Measurements from ENCODE around the gene SRL. TPM values are rescaled to one million over a fixed set of nuclear protein-coding genes. Genes with fewer than 3 reads are reported as not detected.

The SRL gene
- total RNA-seq, 1 experiment from 2014 or later, result 0.11 TPM

DNA sequence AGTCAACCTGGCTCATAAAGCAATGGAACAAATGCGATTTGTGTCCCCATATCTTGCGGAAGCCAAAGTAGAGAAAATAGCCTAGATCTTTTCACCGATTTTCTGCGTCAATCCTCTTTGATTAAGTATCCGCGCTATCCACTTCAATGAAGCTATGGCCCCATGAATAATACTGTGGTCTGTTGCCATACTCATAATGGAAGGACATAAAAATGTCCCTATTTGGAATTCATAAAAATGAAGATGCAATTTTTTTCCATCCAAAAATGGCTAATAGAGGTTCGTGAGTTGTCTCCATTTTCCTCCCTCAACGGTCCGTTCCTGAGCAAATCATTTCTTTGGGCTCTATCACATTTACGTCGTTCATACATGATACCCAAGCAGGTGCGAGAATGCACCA, 100.3 kb downstream of the SRL start:
- TF ChIP-seq CBFB (CRISPR knock-in tag; IDR thresholded peaks at IDR 0.05; ENCODE audit: low read depth) (no peak), SMAD3 (CRISPR knock-in tag; IDR thresholded peaks at IDR 0.05; ENCODE audit: borderline replicate concordance) (no peak), NR1H2 (CRISPR knock-in tag; IDR thresholded peaks at IDR 0.05) (no peak), NFATC4 (CRISPR knock-in tag; IDR thresholded peaks at IDR 0.05) (no peak), SP1 (CRISPR knock-in tag; conservative IDR thresholded peaks at IDR 0.05) (no peak), GTF2I (CRISPR knock-in tag; conservative IDR thresholded peaks at IDR 0.05) (no peak), ZNF416 (CRISPR knock-in tag; IDR thresholded peaks at IDR 0.05) (no peak), NFE2L1 (CRISPR knock-in tag; IDR thresholded peaks at IDR 0.05) (no peak), NR3C1 (CRISPR knock-in tag; conservative IDR thresholded peaks at IDR 0.05; ENCODE audit: low read depth) (no peak), ETV6 (CRISPR knock-in tag; IDR thresholded peaks at IDR 0.05) (no peak), ATF1 (CRISPR knock-in tag; IDR thresholded peaks at IDR 0.05) (no peak), ZBTB21 (CRISPR knock-in tag; IDR thresholded peaks at IDR 0.05; ENCODE audit: borderline replicate concordance) (no peak)
- TF ChIP-seq, protein P1, sequence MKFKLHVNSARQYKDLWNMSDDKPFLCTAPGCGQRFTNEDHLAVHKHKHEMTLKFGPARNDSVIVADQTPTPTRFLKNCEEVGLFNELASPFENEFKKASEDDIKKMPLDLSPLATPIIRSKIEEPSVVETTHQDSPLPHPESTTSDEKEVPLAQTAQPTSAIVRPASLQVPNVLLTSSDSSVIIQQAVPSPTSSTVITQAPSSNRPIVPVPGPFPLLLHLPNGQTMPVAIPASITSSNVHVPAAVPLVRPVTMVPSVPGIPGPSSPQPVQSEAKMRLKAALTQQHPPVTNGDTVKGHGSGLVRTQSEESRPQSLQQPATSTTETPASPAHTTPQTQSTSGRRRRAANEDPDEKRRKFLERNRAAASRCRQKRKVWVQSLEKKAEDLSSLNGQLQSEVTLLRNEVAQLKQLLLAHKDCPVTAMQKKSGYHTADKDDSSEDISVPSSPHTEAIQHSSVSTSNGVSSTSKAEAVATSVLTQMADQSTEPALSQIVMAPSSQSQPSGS (CRISPR knock-in tag; IDR thresholded peaks at IDR 0.05; ENCODE audit: borderline replicate concordance, low read depth), result no peak
- TF ChIP-seq, protein P2, sequence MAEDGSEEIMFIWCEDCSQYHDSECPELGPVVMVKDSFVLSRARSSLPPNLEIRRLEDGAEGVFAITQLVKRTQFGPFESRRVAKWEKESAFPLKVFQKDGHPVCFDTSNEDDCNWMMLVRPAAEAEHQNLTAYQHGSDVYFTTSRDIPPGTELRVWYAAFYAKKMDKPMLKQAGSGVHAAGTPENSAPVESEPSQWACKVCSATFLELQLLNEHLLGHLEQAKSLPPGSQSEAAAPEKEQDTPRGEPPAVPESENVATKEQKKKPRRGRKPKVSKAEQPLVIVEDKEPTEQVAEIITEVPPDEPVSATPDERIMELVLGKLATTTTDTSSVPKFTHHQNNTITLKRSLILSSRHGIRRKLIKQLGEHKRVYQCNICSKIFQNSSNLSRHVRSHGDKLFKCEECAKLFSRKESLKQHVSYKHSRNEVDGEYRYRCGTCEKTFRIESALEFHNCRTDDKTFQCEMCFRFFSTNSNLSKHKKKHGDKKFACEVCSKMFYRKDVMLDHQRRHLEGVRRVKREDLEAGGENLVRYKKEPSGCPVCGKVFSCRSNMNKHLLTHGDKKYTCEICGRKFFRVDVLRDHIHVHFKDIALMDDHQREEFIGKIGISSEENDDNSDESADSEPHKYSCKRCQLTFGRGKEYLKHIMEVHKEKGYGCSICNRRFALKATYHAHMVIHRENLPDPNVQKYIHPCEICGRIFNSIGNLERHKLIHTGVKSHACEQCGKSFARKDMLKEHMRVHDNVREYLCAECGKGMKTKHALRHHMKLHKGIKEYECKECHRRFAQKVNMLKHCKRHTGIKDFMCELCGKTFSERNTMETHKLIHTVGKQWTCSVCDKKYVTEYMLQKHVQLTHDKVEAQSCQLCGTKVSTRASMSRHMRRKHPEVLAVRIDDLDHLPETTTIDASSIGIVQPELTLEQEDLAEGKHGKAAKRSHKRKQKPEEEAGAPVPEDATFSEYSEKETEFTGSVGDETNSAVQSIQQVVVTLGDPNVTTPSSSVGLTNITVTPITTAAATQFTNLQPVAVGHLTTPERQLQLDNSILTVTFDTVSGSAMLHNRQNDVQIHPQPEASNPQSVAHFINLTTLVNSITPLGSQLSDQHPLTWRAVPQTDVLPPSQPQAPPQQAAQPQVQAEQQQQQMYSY (CRISPR knock-in tag; IDR thresholded peaks at IDR 0.05), result no peak
- CTCF ChIA-PET, result interaction anchor here (0.9 kb wide), 1 partner anchor 112 kb away, joined by 5 read pairs; no protein-coding TSS in a partner anchor

DNA sequence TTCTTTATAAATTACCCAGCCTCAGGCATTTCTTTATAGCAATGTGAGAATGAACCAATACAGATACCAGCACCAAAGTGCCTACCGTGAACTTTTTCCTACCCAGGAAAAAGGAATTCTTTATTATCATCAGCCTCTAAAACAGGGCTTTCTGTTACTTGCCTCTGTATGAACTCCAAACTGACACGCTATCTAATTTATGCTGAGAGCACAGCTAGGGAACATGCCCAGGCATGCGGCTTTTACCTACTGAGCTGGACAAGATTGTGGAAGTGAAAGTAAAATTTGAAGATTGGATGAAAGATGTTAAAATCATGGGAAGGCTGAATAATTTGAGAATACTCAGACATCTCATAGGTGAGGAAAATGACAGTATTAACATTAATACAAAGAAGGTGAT, 101.2 kb downstream of the SRL start:
- Mint-ChIP-seq H3K36me3 (peaks cover 13% of the 10 kb centered on the region), H3K9me3 (peaks cover 24% of the 10 kb centered on the region), H3K4me1 (peaks cover 11% of the 10 kb centered on the region), H3K27ac (peak overlapping the region; percentile 38; the same call in 1 of the 2 replicates), H3K4me3 (no peak overlapping the region), H3K27me3 (ENCODE audit: low read depth) (peaks cover 23% of the 10 kb centered on the region)
- no peak for ATAC-seq
- ChIA-PET CTCF (interaction anchor here (0.7 to 0.9 kb wide), 2 partner anchors 10 to 113 kb away, joined by 4 to 5 read pairs; no protein-coding TSS in a partner anchor), POLR2A (interaction anchor here (0.6 kb wide), 1 partner anchor 142 kb away, joined by 3 read pairs; no protein-coding TSS in a partner anchor)
- DNase-seq (ENCODE audit: low spot score), result no peak
- TF ChIP-seq, protein P3, sequence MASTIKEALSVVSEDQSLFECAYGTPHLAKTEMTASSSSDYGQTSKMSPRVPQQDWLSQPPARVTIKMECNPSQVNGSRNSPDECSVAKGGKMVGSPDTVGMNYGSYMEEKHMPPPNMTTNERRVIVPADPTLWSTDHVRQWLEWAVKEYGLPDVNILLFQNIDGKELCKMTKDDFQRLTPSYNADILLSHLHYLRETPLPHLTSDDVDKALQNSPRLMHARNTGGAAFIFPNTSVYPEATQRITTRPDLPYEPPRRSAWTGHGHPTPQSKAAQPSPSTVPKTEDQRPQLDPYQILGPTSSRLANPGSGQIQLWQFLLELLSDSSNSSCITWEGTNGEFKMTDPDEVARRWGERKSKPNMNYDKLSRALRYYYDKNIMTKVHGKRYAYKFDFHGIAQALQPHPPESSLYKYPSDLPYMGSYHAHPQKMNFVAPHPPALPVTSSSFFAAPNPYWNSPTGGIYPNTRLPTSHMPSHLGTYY (CRISPR knock-in tag; IDR thresholded peaks at IDR 0.05), result no peak
- TF ChIP-seq, protein P4, sequence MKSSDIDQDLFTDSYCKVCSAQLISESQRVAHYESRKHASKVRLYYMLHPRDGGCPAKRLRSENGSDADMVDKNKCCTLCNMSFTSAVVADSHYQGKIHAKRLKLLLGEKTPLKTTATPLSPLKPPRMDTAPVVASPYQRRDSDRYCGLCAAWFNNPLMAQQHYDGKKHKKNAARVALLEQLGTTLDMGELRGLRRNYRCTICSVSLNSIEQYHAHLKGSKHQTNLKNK (CRISPR knock-in tag; IDR thresholded peaks at IDR 0.05), result no peak
- TF ChIP-seq, protein P5, sequence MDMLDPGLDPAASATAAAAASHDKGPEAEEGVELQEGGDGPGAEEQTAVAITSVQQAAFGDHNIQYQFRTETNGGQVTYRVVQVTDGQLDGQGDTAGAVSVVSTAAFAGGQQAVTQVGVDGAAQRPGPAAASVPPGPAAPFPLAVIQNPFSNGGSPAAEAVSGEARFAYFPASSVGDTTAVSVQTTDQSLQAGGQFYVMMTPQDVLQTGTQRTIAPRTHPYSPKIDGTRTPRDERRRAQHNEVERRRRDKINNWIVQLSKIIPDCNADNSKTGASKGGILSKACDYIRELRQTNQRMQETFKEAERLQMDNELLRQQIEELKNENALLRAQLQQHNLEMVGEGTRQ (CRISPR knock-in tag; IDR thresholded peaks at IDR 0.05), result no peak
- TF ChIP-seq JUN (CRISPR knock-in tag; IDR thresholded peaks at IDR 0.05), result no peak
- TF ChIP-seq JAZF1 (CRISPR knock-in tag; IDR thresholded peaks at IDR 0.05), result no peak
- TF ChIP-seq ZNF232 (CRISPR knock-in tag; IDR thresholded peaks at IDR 0.05), result no peak
- TF ChIP-seq MXD4 (CRISPR knock-in tag; IDR thresholded peaks at IDR 0.05; ENCODE audit: borderline replicate concordance), result no peak
- no peak for TF ChIP-seq SMAD3 (CRISPR knock-in tag; IDR thresholded peaks at IDR 0.05; ENCODE audit: borderline replicate concordance)
- no peak for TF ChIP-seq TEAD1 (CRISPR knock-in tag; IDR thresholded peaks at IDR 0.05)
- no peak for TF ChIP-seq NR3C1 (CRISPR knock-in tag; conservative IDR thresholded peaks at IDR 0.05; ENCODE audit: low read depth)
- no peak for TF ChIP-seq GTF2I (CRISPR knock-in tag; conservative IDR thresholded peaks at IDR 0.05)
- no peak for TF ChIP-seq ZNF671 (CRISPR knock-in tag; IDR thresholded peaks at IDR 0.05)
- no peak for TF ChIP-seq MYBL2 (CRISPR knock-in tag; IDR thresholded peaks at IDR 0.05)
- TF ChIP-seq, protein P1 (CRISPR knock-in tag; IDR thresholded peaks at IDR 0.05; ENCODE audit: borderline replicate concordance, low read depth), result no peak
- no peak for TF ChIP-seq ATF1 (CRISPR knock-in tag; IDR thresholded peaks at IDR 0.05)
- TF ChIP-seq ZNF263 (CRISPR knock-in tag; IDR thresholded peaks at IDR 0.05; ENCODE audit: low read depth), result no peak

More for the DNA sequence above, 100.3 kb downstream of the SRL start:
- Mint-ChIP-seq H3K4me3 (no peak overlapping the region), H3K27me3 (ENCODE audit: low read depth) (peaks cover 14% of the 10 kb centered on the region), H3K4me1 (peaks cover 3% of the 10 kb centered on the region; the same call in 1 of the 2 replicates), H3K27ac (0 out of 2 replicates have a peak overlapping the region, but pooled peaks have one; percentile 32), H3K9me3 (peaks cover 24% of the 10 kb centered on the region), H3K36me3 (peaks cover 13% of the 10 kb centered on the region)
- no peak for DNase-seq (ENCODE audit: low spot score)
- ATAC-seq, result no peak
- POLR2A ChIA-PET, result no interaction called here
